Upper lobe of right lung (tissue), 1 donor: ENCODE measurements around the gene IQCH. TPM values are rescaled to one million over a fixed set of nuclear protein-coding genes. Genes with fewer than 3 reads are reported as not detected.

Source experiments
- ATAC-seq: fragments of 200-7000 bp; cut with Tn5 transposase; one replicate; pipeline ENCODE4 v1.9.1; 2020; ENCODE audit warnings: mild to moderate bottlenecking, moderate library complexity
- DNase-seq: peaks from one replicate; pipeline ENCODE4 v3.0.0-alpha.2; 2020
- H3K27ac ChIP-seq: fragments of 200-600 bp; one replicate; pipeline ENCODE4 v1.8.0; 2022
- H3K27me3 ChIP-seq: fragments of 200-600 bp; one replicate; pipeline ENCODE4 v1.8.0; 2022; ENCODE audit warnings: mild to moderate bottlenecking
- H3K36me3 ChIP-seq: fragments of 200-600 bp; one replicate; pipeline ENCODE4 v1.8.0; 2022
- H3K4me1 ChIP-seq: fragments of 200-600 bp; one replicate; pipeline ENCODE4 v1.8.0; 2022
- H3K4me3 ChIP-seq: fragments of 200-600 bp; one replicate; pipeline ENCODE4 v1.8.0; 2022; ENCODE audit warnings: mild to moderate bottlenecking
- H3K9me3 ChIP-seq: fragments of 200-600 bp; one replicate; pipeline ENCODE4 v1.8.0; 2022
- intact Hi-C: fragments of 100-400 bp; cut with DNase I; formaldehyde crosslinking; loops from one replicate; pipeline ENCODE4 v1.11.0; 2022
- total RNA-seq: library from RNA; stranded (reverse); fragmentation: NEBNext Ultra II Directional; extraction: Animal tissue kit (Norgen Biotek cat#: 25700); gene quantifications from one replicate; pipeline ENCODE4 v1.2.1, GENCODE V29; 2021
- TF ChIP-seq, protein P1 (sequence below): fragments of 200-600 bp; IDR thresholded peaks from one replicate; pipeline ENCODE4 v1.8.0; 2022; ENCODE audit warnings: antibody characterized with exemption
- donor health status: DM: no; HTN: yes; CAD: no; lungs with severe emphysema.

IQCH gene
- total RNA-seq, 1 donor from 2014 or later, result 0.93 TPM

DNA sequence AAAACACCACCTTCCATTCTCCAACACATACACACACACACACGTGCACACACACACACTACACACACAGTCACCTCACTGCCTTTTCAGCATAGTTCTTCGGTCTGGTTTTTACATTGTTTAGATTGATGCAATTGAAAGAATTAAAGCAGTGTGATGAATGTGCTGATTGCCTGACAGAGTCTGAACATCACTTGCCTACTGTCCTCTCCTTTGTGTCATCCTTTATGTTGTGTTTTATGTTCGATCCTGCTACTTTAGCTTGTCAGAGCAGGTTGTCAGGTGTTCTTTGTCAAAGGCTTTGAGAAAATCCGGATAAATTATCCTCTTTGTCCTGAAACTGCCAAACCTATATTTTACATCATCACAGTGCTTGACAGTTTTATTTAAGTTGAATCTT is 80.4 kb downstream of the IQCH start:
- ATAC-seq, result no peak
- Histone ChIP-seq H3K36me3 (no peaks in the 10 kb centered on the region), H3K4me3 (no peak overlapping the region), H3K9me3 (no peaks in the 10 kb centered on the region), H3K27me3 (no peaks in the 10 kb centered on the region), H3K27ac (no peak overlapping the region), H3K4me1 (no peaks in the 10 kb centered on the region)
- DNase-seq, result no peak
- intact Hi-C loops, result no loop called here
- TF ChIP-seq, protein P1, sequence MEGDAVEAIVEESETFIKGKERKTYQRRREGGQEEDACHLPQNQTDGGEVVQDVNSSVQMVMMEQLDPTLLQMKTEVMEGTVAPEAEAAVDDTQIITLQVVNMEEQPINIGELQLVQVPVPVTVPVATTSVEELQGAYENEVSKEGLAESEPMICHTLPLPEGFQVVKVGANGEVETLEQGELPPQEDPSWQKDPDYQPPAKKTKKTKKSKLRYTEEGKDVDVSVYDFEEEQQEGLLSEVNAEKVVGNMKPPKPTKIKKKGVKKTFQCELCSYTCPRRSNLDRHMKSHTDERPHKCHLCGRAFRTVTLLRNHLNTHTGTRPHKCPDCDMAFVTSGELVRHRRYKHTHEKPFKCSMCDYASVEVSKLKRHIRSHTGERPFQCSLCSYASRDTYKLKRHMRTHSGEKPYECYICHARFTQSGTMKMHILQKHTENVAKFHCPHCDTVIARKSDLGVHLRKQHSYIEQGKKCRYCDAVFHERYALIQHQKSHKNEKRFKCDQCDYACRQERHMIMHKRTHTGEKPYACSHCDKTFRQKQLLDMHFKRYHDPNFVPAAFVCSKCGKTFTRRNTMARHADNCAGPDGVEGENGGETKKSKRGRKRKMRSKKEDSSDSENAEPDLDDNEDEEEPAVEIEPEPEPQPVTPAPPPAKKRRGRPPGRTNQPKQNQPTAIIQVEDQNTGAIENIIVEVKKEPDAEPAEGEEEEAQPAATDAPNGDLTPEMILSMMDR, result no peak

DNA sequence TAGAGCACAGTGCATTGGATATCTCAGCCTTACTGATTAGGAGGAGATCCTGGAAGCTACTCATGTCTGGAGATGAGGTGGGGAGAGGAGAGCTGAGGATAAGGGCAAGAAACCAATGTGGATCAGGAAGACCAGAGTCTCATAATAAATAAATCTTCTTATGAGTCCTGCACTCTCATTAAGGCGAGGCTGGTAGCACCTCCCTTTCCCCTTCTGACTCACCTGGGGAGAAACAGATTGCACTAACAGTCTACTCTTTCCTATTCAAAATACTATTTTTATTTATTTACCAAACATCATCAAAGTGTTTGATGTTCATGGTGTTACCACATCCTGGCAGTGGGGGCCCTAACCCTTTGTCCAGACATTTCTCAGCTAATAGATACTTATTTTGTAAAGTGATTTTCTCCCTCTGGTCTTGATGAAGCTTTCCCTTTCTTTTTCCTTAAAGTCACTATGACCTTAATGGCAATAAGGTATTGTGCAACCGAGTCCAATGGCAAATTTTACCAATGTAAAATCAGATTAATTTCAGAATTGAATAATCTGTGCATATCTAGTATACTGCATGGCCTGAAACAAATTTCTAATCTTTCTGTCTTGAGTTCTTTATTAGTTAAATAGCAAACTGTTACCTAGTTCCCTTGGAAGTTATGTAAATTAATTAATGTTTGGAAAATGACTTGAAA is 81.1 kb downstream of the IQCH start:
- Histone ChIP-seq H3K27me3 (no peaks in the 10 kb centered on the region), H3K36me3 (no peaks in the 10 kb centered on the region), H3K9me3 (no peaks in the 10 kb centered on the region), H3K27ac (no peak overlapping the region), H3K4me3 (no peak overlapping the region), H3K4me1 (no peaks in the 10 kb centered on the region)
- no peak for ATAC-seq
- DNase-seq, result no peak
- intact Hi-C loops, result no loop called here
- TF ChIP-seq, protein P1, result no peak

DNA sequence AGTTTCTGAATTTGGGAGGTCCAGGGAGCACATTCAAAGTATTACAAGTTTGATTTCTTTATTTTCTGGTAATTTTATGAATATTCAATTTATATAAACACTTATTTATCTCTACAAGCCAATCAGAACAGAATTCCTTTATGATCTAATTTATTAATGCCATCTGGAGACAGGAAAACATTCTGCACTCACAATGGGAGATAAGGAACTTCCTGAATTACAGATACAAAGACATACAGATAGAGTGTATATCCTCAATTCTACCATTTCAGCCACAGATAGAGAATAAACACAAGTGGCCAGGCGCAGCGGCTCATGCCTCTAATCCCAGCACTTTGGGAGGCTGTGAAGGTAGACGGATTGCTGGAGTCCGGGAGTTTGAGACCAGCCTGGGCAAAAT is 86.0 kb downstream of the IQCH start:
- no peak for ATAC-seq
- DNase-seq, result no peak
- H3K27me3 ChIP-seq, result no peaks in the 10 kb centered on the region
- no peaks in the 10 kb centered on the region for H3K4me1 ChIP-seq
- no peaks in the 10 kb centered on the region for H3K9me3 ChIP-seq
- TF ChIP-seq, protein P1, result no peak
- intact Hi-C loops, result no loop called here
- H3K36me3 ChIP-seq, result no peaks in the 10 kb centered on the region
- H3K4me3 ChIP-seq, result no peak overlapping the region
- H3K27ac ChIP-seq, result no peak overlapping the region

DNA sequence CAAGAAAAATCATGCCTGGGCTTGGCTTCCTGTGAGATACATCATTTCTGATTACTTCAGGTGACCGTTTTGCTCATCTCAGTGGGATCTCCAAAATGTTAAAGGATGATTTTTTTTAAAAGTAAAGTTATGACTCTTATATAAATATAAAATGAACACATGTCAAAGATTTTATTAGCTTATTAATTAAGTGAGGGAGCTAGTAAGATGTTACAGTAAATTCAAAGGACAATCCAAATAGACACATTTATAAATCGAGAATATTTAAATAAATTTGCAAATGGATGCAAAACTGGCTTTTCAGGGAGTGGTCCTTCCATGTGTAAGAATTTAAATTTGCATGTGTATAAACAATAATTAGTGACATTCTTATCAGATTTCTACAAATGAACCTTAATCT is 87.0 kb downstream of the IQCH start:
- TF ChIP-seq, protein P1, result no peak
- DNase-seq (no peak), ATAC-seq (no peak)
- Histone ChIP-seq H3K4me1 (no peaks in the 10 kb centered on the region), H3K9me3 (no peaks in the 10 kb centered on the region), H3K36me3 (no peaks in the 10 kb centered on the region), H3K4me3 (no peak overlapping the region), H3K27ac (no peak overlapping the region), H3K27me3 (no peaks in the 10 kb centered on the region)
- intact Hi-C loops, result no loop called here

DNA sequence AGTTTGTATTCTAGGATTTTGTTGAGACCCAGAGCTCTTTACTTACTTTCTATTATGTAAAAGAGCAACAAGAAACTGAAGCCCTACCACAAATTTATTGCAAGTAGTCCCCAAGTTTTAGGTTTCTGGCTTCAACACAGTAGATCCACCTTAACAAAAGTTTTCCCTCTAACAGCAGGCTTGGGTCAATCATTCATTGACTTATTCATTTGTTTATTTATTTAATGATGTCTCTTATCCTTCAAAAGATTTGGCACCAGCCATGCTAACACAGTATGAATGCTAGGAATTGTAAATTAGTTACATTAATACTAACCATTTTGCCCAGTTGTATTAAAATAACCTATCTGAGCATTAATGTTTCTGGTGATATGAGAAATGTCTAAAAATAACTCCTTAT is 88.6 kb downstream of the IQCH start:
- Histone ChIP-seq H3K4me3 (no peak overlapping the region), H3K27me3 (no peaks in the 10 kb centered on the region), H3K4me1 (no peaks in the 10 kb centered on the region), H3K27ac (no peak overlapping the region), H3K36me3 (no peaks in the 10 kb centered on the region), H3K9me3 (no peaks in the 10 kb centered on the region)
- DNase-seq, result no peak
- no peak for ATAC-seq
- intact Hi-C loops, result no loop called here
- TF ChIP-seq, protein P1, result no peak

DNA sequence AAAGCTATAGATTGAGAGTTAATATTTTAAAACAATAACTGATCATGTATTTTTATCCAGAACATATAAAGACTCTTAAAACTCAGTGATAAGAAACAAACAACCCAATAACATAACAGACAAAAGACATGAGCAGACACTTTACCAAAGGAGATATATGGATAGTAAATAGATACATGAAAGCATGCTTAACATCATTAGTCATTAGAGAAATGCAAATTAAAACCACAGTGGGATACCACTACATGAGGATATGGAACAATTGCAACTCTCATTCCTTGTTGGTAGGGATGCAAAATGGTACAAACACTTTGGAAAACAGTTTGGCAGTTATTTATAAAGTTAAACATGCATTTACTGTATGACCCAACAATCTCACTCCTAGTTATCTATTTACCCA is 95.0 kb downstream of the IQCH start:
- no peaks in the 10 kb centered on the region for H3K36me3 ChIP-seq
- TF ChIP-seq, protein P1, result no peak
- no peak overlapping the region for H3K27ac ChIP-seq
- H3K4me3 ChIP-seq, result no peak overlapping the region
- H3K27me3 ChIP-seq, result no peaks in the 10 kb centered on the region
- DNase-seq, result no peak
- intact Hi-C loops, result no loop called here
- no peaks in the 10 kb centered on the region for H3K4me1 ChIP-seq
- no peak for ATAC-seq
- peaks cover 11% of the 10 kb centered on the region for H3K9me3 ChIP-seq
